Measurements from ENCODE around the gene CTSC. TPM values are rescaled to one million over a fixed set of nuclear protein-coding genes. Genes with fewer than 3 reads are reported as not detected.

CTSC gene
- total and polyA plus RNA-seq, 4 donors, result 22.7 to 176 (median 77.1) TPM

- Histone ChIP-seq H3K4me3 (ENCODE audit: low read length in 2 of 2) (no peak overlapping the region), H3K36me3 (ENCODE audit: control insufficient read depth in 1 of 2, insufficient read depth in 2 of 2, low read length in 1 of 2) (no peaks in the 10 kb centered on the region), H3K27ac (ENCODE audit: low read depth in 1 of 2, low read length in 2 of 2) (no peak overlapping the region), H3K27me3 (ENCODE audit: control insufficient read depth in 1 of 2, insufficient read depth in 2 of 2, low read length in 1 of 2) (no peaks in the 10 kb centered on the region), H3K4me1 (ENCODE audit: control insufficient read depth in 1 of 2, insufficient read depth in 2 of 2, low read length in 2 of 2) (no peaks in the 10 kb centered on the region), H3K9me3 (ENCODE audit: control insufficient read depth, low read length) (no peaks in the 10 kb centered on the region)
- ATAC-seq (ENCODE audit: low FRiP score) (no peak), DNase-seq (no peak)
- 70 to 86% methylated on average over 2 of the region's 2 CpGs for WGBS, 2 donors
- intact Hi-C loops (cut with DNase I), result no loop called here
Observed at GRCh38 chr11:88375927-88376470, 38.5 kb upstream of the CTSC start.

DNA sequence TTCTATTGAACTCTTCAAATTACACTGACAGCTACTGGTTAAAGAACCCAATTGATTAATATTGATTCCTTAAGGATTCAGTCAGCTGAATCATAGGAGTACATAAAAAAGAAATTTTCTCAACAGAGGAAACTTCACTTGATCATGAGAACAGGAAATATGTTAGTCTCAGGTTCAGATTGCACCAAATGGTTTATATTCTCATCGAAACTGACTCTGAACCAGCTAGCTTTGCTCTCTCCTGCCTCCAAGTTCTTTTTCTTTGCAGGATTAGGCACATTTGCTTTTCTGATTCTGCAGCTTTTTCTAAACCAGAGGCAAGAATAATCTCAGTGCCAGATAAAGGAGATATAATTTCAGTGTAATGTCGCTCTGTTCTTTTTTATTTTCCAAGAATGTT, 33.2 kb upstream of the CTSC start:
- Histone ChIP-seq H3K27ac (ENCODE audit: low read depth in 1 of 2, low read length in 2 of 2) (no peak overlapping the region), H3K9me3 (ENCODE audit: control insufficient read depth, low read length) (no peaks in the 10 kb centered on the region), H3K36me3 (ENCODE audit: control insufficient read depth in 1 of 2, insufficient read depth in 2 of 2, low read length in 1 of 2) (no peaks in the 10 kb centered on the region), H3K27me3 (ENCODE audit: control insufficient read depth in 1 of 2, insufficient read depth in 2 of 2, low read length in 1 of 2) (no peaks in the 10 kb centered on the region), H3K4me3 (ENCODE audit: low read length in 2 of 2) (no peak overlapping the region), H3K4me1 (ENCODE audit: control insufficient read depth in 1 of 2, insufficient read depth in 2 of 2, low read length in 2 of 2) (no peaks in the 10 kb centered on the region)
- intact Hi-C loops (cut with DNase I), result no loop called here
- no peak for ATAC-seq (ENCODE audit: low FRiP score)
- 56 to 61% methylated on average over 2 of the region's 2 CpGs for WGBS, 2 donors
- DNase-seq, result no peak

GRCh38 chr11:88367310-88367709, 29.8 kb upstream of the CTSC start:
- H3K4me1 ChIP-seq (ENCODE audit: control insufficient read depth in 1 of 2, insufficient read depth in 2 of 2, low read length in 2 of 2), result no peaks in the 10 kb centered on the region
- no peaks in the 10 kb centered on the region for H3K9me3 ChIP-seq (ENCODE audit: control insufficient read depth, low read length)
- no peak overlapping the region for H3K4me3 ChIP-seq (ENCODE audit: low read length in 2 of 2)
- WGBS, 2 donors, result 72 to 78% methylated on average over 3 of the region's 3 CpGs
- DNase-seq (no peak), ATAC-seq (ENCODE audit: low FRiP score) (no peak)
- H3K27me3 ChIP-seq (ENCODE audit: control insufficient read depth in 1 of 2, insufficient read depth in 2 of 2, low read length in 1 of 2), result no peaks in the 10 kb centered on the region
- intact Hi-C loops (cut with DNase I), result no loop called here
- no peaks in the 10 kb centered on the region for H3K36me3 ChIP-seq (ENCODE audit: control insufficient read depth in 1 of 2, insufficient read depth in 2 of 2, low read length in 1 of 2)
- no peak overlapping the region for H3K27ac ChIP-seq (ENCODE audit: low read depth in 1 of 2, low read length in 2 of 2)

- no peak for ATAC-seq (ENCODE audit: low FRiP score)
- Histone ChIP-seq H3K27ac (ENCODE audit: low read depth in 1 of 2, low read length in 2 of 2) (no peak overlapping the region), H3K27me3 (ENCODE audit: control insufficient read depth in 1 of 2, insufficient read depth in 2 of 2, low read length in 1 of 2) (no peaks in the 10 kb centered on the region), H3K36me3 (ENCODE audit: control insufficient read depth in 1 of 2, insufficient read depth in 2 of 2, low read length in 1 of 2) (no peaks in the 10 kb centered on the region), H3K4me1 (ENCODE audit: control insufficient read depth in 1 of 2, insufficient read depth in 2 of 2, low read length in 2 of 2) (no peaks in the 10 kb centered on the region), H3K4me3 (ENCODE audit: low read length in 2 of 2) (no peak overlapping the region), H3K9me3 (ENCODE audit: control insufficient read depth, low read length) (no peaks in the 10 kb centered on the region)
- intact Hi-C loops (cut with DNase I), result no loop called here
- 88 to 91% methylated on average over 2 of the region's 2 CpGs for WGBS, 2 donors
- DNase-seq, result no peak
Observed at GRCh38 chr11:88363648-88364065, 26.1 kb upstream of the CTSC start.

DNA sequence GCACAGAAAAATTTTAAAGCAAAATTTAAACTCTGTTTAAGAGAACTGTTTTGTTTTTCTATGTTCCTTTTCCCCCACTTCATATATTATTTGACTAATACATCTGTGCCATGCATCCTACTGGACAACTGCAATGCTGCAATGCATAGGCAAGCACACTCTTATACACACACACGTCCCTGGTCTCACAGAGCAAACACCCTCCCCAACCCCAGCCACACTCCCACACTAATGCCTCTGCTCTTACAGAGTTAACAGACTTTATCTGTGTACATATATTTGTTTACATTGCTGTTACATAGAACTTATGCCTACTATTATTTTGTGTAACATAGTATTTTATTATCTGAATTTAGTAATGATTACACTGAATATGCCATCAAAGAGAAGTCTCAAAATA, 25.5 kb upstream of the CTSC start:
- WGBS, 2 donors, result 45 to 48% methylated on average over 1 of the region's 1 CpG
- intact Hi-C loops (cut with DNase I), result no loop called here
- no peaks in the 10 kb centered on the region for H3K27me3 ChIP-seq (ENCODE audit: control insufficient read depth in 1 of 2, insufficient read depth in 2 of 2, low read length in 1 of 2)
- H3K27ac ChIP-seq (ENCODE audit: low read depth in 1 of 2, low read length in 2 of 2), result no peak overlapping the region
- no peaks in the 10 kb centered on the region for H3K36me3 ChIP-seq (ENCODE audit: control insufficient read depth in 1 of 2, insufficient read depth in 2 of 2, low read length in 1 of 2)
- no peak for ATAC-seq (ENCODE audit: low FRiP score)
- no peak for DNase-seq
- no peaks in the 10 kb centered on the region for H3K9me3 ChIP-seq (ENCODE audit: control insufficient read depth, low read length)
- H3K4me1 ChIP-seq (ENCODE audit: control insufficient read depth in 1 of 2, insufficient read depth in 2 of 2, low read length in 2 of 2), result no peaks in the 10 kb centered on the region
- H3K4me3 ChIP-seq (ENCODE audit: low read length in 2 of 2), result no peak overlapping the region

GRCh38 chr11:88360141-88360540, 22.6 kb upstream of the CTSC start:
- Histone ChIP-seq H3K4me1 (ENCODE audit: control insufficient read depth in 1 of 2, insufficient read depth in 2 of 2, low read length in 2 of 2) (no peaks in the 10 kb centered on the region), H3K27ac (ENCODE audit: low read depth in 1 of 2, low read length in 2 of 2) (no peak overlapping the region), H3K36me3 (ENCODE audit: control insufficient read depth in 1 of 2, insufficient read depth in 2 of 2, low read length in 1 of 2) (no peaks in the 10 kb centered on the region), H3K9me3 (ENCODE audit: control insufficient read depth, low read length) (no peaks in the 10 kb centered on the region), H3K27me3 (ENCODE audit: control insufficient read depth in 1 of 2, insufficient read depth in 2 of 2, low read length in 1 of 2) (no peaks in the 10 kb centered on the region), H3K4me3 (ENCODE audit: low read length in 2 of 2) (no peak overlapping the region)
- DNase-seq, result no peak
- no peak for ATAC-seq (ENCODE audit: low FRiP score)
- 81 to 86% methylated on average over 1 of the region's 1 CpG for WGBS, 2 donors
- intact Hi-C loops (cut with DNase I), result no loop called here

- H3K27me3 ChIP-seq (ENCODE audit: control insufficient read depth in 1 of 2, insufficient read depth in 2 of 2, low read length in 1 of 2), result no peaks in the 10 kb centered on the region
- 80 to 92% methylated on average over 1 of the region's 1 CpG for WGBS, 2 donors
- intact Hi-C loops (cut with DNase I), result no loop called here
- ATAC-seq (ENCODE audit: low FRiP score), result no peak
- no peaks in the 10 kb centered on the region for H3K9me3 ChIP-seq (ENCODE audit: control insufficient read depth, low read length)
- H3K27ac ChIP-seq (ENCODE audit: low read depth in 1 of 2, low read length in 2 of 2), result no peak overlapping the region
- H3K36me3 ChIP-seq (ENCODE audit: control insufficient read depth in 1 of 2, insufficient read depth in 2 of 2, low read length in 1 of 2), result no peaks in the 10 kb centered on the region
- H3K4me3 ChIP-seq (ENCODE audit: low read length in 2 of 2), result no peak overlapping the region
- H3K4me1 ChIP-seq (ENCODE audit: control insufficient read depth in 1 of 2, insufficient read depth in 2 of 2, low read length in 2 of 2), result no peaks in the 10 kb centered on the region
- DNase-seq, result no peak
Observed at GRCh38 chr11:88359541-88359940, 22.0 kb upstream of the CTSC start.

GRCh38 chr11:88359114-88359513, 21.6 kb upstream of the CTSC start:
- no peak for ATAC-seq (ENCODE audit: low FRiP score)
- WGBS, 2 donors, result 86 to 90% methylated on average over 1 of the region's 1 CpG
- no peak overlapping the region for H3K4me3 ChIP-seq (ENCODE audit: low read length in 2 of 2)
- intact Hi-C loops (cut with DNase I), result no loop called here
- H3K4me1 ChIP-seq (ENCODE audit: control insufficient read depth in 1 of 2, insufficient read depth in 2 of 2, low read length in 2 of 2), result no peaks in the 10 kb centered on the region
- H3K36me3 ChIP-seq (ENCODE audit: control insufficient read depth in 1 of 2, insufficient read depth in 2 of 2, low read length in 1 of 2), result no peaks in the 10 kb centered on the region
- no peaks in the 10 kb centered on the region for H3K9me3 ChIP-seq (ENCODE audit: control insufficient read depth, low read length)
- no peak overlapping the region for H3K27ac ChIP-seq (ENCODE audit: low read depth in 1 of 2, low read length in 2 of 2)
- no peaks in the 10 kb centered on the region for H3K27me3 ChIP-seq (ENCODE audit: control insufficient read depth in 1 of 2, insufficient read depth in 2 of 2, low read length in 1 of 2)
- no peak for DNase-seq

DNA sequence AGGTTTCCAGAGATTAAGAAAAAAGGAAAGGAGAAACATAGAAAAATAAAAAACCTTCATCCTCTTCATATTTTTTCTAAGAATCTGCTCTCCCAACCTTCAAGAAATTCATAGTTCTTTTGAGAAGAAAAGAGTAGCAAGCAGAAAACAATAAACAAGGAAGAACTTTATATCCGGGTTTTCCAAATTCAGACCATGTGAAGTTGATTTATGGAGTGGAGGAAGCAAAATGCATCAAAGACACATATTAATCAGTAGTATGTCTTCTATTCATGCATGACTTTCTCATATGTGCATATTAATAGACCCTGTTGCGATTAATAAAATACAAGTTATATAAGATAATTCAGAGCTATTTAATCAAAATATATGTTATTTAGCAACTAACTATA, 20.5 kb upstream of the CTSC start:
- H3K27me3 ChIP-seq (ENCODE audit: control insufficient read depth in 1 of 2, insufficient read depth in 2 of 2, low read length in 1 of 2), result no peaks in the 10 kb centered on the region
- no peak overlapping the region for H3K4me3 ChIP-seq (ENCODE audit: low read length in 2 of 2)
- intact Hi-C loops (cut with DNase I), result no loop called here
- no peak for ATAC-seq (ENCODE audit: low FRiP score)
- 86 to 92% methylated on average over 2 of the region's 2 CpGs for WGBS, 2 donors
- H3K9me3 ChIP-seq (ENCODE audit: control insufficient read depth, low read length), result no peaks in the 10 kb centered on the region
- no peaks in the 10 kb centered on the region for H3K36me3 ChIP-seq (ENCODE audit: control insufficient read depth in 1 of 2, insufficient read depth in 2 of 2, low read length in 1 of 2)
- H3K27ac ChIP-seq (ENCODE audit: low read depth in 1 of 2, low read length in 2 of 2), result no peak overlapping the region
- no peaks in the 10 kb centered on the region for H3K4me1 ChIP-seq (ENCODE audit: control insufficient read depth in 1 of 2, insufficient read depth in 2 of 2, low read length in 2 of 2)
- DNase-seq, result no peak
